Measurements from ENCODE around the gene ZNF385D.
A peak's percentile ranks its signal among the peaks of the same experiment; 100 is the strongest.
"Not testable (repeated sequence)": the region's sequence is repeated elsewhere in the genome, so short reads cannot be mapped to it uniquely, and the experiment has no call there.

Gene ZNF385D

GRCh38 chr3:21434310-21434709, 316.7 kb downstream of the ZNF385D start:
- DNase-seq: no peak

- no peak for DNase-seq
These were observed 317.3 kb downstream of the ZNF385D start for GRCh38 chr3:21433751-21434150.

GRCh38 chr3:21426920-21427319, 324.1 kb downstream of the ZNF385D start:
- DNase-seq: no peak

- no peak for DNase-seq
These were observed 325.3 kb downstream of the ZNF385D start for GRCh38 chr3:21425715-21426114.

GRCh38 chr3:21421096-21421495, 329.9 kb downstream of the ZNF385D start:
- no peak for DNase-seq

GRCh38 chr3:21417991-21418390, 333.0 kb downstream of the ZNF385D start:
- peak in 1 of 3 experiments; percentile 1 for DNase-seq

- DNase-seq: no peak
These were observed 336.5 kb downstream of the ZNF385D start for GRCh38 chr3:21414506-21414905.

GRCh38 chr3:21411058-21411457, 340.0 kb downstream of the ZNF385D start:
- no peak for DNase-seq

GRCh38 chr3:21409401-21409800, 341.6 kb downstream of the ZNF385D start:
- DNase-seq: no peak

GRCh38 chr3:21407743-21408142, 343.3 kb downstream of the ZNF385D start:
- no peak for DNase-seq

- no peak for DNase-seq
These were observed 345.0 kb downstream of the ZNF385D start for GRCh38 chr3:21405671-21406667.

- DNase-seq: no peak
These were observed 352.5 kb downstream of the ZNF385D start for GRCh38 chr3:21398461-21398860.

GRCh38 chr3:21393683-21394311, 357.2 kb downstream of the ZNF385D start:
- no peak for DNase-seq

GRCh38 chr3:21392526-21392925, 358.5 kb downstream of the ZNF385D start:
- DNase-seq: no peak

- DNase-seq: peak in 2 of 3 experiments; percentile 0 to 41
These were observed 360.2 kb downstream of the ZNF385D start for GRCh38 chr3:21390856-21391255.

GRCh38 chr3:21390136-21390535, 360.9 kb downstream of the ZNF385D start:
- peak in 2 of 3 experiments; percentile 1 to 67 for DNase-seq

GRCh38 chr3:21387142-21387826, 363.7 kb downstream of the ZNF385D start:
- DNase-seq: not testable (repeated sequence)

- not testable (repeated sequence) for DNase-seq
These were observed 373.0 kb downstream of the ZNF385D start for GRCh38 chr3:21378036-21378435.

GRCh38 chr3:21377071-21377769, 373.8 kb downstream of the ZNF385D start:
- no peak for DNase-seq

GRCh38 chr3:21372316-21372715, 378.7 kb downstream of the ZNF385D start:
- no peak for DNase-seq
